Psoas muscle (tissue), 8 donors: ENCODE data around the gene TNS3. TPM values are rescaled to one million over a fixed set of nuclear protein-coding genes. Genes with fewer than 3 reads are reported as not detected.

Source experiments
- ATAC-seq, 4 donors: fragments of 200-7000 bp; cut with Tn5 transposase; one replicate each; pipeline ENCODE4 v1.9.1; 2020; ENCODE audit warnings: moderate library complexity in 3 of 4, mild to moderate bottlenecking in 2 of 4
- DNase-seq, 2 donors: peaks; one replicate each; pipeline ENCODE4 v3.0.0-alpha.2; 2020
- H3K27ac ChIP-seq: fragments of 200-600 bp; one replicate; pipeline ENCODE4 v1.8.0; 2022
- H3K27me3 ChIP-seq, 3 donors: fragments of 200-600 bp in 1 of 3; one replicate each; pipeline versions ENCODE4 v1.6.1 to v1.8.0; 2013 to 2022; ENCODE audit warnings: low read length in 2 of 3, mild to moderate bottlenecking in 2 of 3, moderate library complexity in 1 of 3; ENCODE audit not compliant: insufficient read depth in 3 of 3
- H3K36me3 ChIP-seq, 2 donors: fragments of 200-600 bp in 1 of 2; one replicate each; pipeline versions ENCODE4 v1.6.1 to v1.8.0; 2013 to 2022; ENCODE audit warnings: low read depth in 1 of 2, mild to moderate bottlenecking in 1 of 2, moderate library complexity in 1 of 2; ENCODE audit not compliant: insufficient read depth in 1 of 2
- H3K4me1 ChIP-seq: fragments of 200-600 bp; one replicate; pipeline ENCODE4 v1.8.0; 2022
- H3K4me3 ChIP-seq: fragments of 200-600 bp; one replicate; pipeline ENCODE4 v1.8.0; 2022; ENCODE audit warnings: mild to moderate bottlenecking
- H3K9me3 ChIP-seq: fragments of 200-600 bp; one replicate; pipeline ENCODE4 v1.8.0; 2022
- WGBS, 3 donors: extraction: QIAGEN DNeasy Blood & Tissue Kit; methylation state at CpG; one replicate each; pipeline versions ENCODE4 v1.1.6 to v1.1.7; 2013; 5-methylcytosine and 5-hydroxymethylcytosine counted together
- intact Hi-C, 2 donors: fragments of 100-400 bp; cut with DNase I; formaldehyde crosslinking; loops; one replicate each; pipeline versions ENCODE4 v1.11.0 to v1.14.2; 2022
- polyA plus RNA-seq, 3 donors: library from polyadenylated mRNA; stranded (reverse); fragments of 200-250 nt; gene quantifications; one replicate each; pipeline ENCODE4 v1.2.3, GENCODE V29; 2013
- total RNA-seq, 4 donors: library from RNA; stranded (reverse); fragmentation: NEBNext Ultra II Directional in 2 of 4; extraction: Animal tissue kit (Norgen Biotek cat#: 25700) in 2 of 4; gene quantifications; one replicate each; pipeline versions ENCODE4 v1.2.1 to v1.2.4, GENCODE V29; 2021 to 2023
- TF ChIP-seq, protein P1 (sequence below): fragments of 200-600 bp; IDR thresholded peaks from one replicate; pipeline ENCODE4 v1.8.0; 2022; ENCODE audit warnings: antibody characterized with exemption
- donor health status: healthy with polysubstance abuse.
- donor health status: DM: no; HTN: no; CAD: no; lungs with moderate emphysema.
- donor health status: Bipolar disorder and iron deficiency.
- donor health status: healthy.
- donor health status: DM: yes; HTN: yes; CAD: no.
- donor health status: DM: no; HTN: no; CAD: no.
- donor health status: DM: no; HTN: no; CAD: no.
- donor health status: DM: yes; HTN: yes; CAD: no.

Gene TNS3
- total and polyA plus RNA-seq, 7 donors = 11.5 to 75.3 (median 35.0) TPM

DNA sequence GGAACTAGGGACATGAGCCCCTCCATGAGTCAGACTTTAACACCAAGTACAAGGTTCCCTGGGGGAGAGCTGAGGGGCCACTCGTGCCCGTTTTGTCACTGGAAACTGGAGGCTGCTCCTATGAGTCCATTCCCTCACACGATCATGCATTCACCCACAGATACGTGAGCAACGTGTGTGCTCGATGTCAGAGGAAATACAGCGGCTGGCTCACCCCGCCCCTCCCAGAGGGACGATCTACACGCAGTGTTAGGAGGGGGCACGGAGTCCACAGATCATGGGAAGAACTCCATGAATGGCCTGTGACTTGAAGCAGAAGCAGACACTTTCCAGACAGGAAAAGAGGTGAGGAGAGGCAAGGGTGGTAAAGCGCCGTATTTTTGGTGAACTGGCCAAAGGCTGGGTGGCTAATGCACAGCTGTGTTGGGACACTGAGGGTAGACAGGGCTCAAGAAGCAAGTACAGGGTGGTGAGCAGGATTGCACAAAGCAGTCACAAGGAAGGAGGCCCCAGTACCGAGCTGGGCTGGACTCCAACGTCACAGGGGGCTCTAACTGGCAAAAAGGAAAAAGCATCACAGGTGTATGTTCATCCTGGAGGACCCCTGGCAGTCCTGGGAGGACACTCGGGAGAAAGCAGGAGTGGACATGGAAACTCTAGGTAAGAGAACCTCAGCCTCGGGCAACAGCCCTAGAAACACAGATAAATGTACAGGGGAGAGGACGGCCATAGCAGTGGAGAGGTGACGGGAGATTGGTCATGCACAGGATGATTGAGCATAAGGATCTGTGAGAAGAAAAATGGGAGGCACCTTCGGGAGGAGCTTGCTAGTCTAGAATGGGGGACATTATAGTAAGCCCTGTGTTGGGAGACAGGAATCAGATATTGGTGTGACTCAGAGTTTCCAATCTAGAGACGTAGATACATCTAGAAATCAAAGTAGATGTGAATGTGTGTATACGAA, 41.2 kb downstream of the TNS3 start:
- intact Hi-C loops = loop anchor here in 1 of 2 donors (5.0 kb wide), 1 partner anchor 48 kb away; no protein-coding TSS in a partner anchor
- 76 to 84% (median 80%) methylated on average over 22 of the region's 22 CpGs for WGBS, 3 donors
- Histone ChIP-seq H3K27me3 (peaks cover 0 to 1% (median 0%) of the 10 kb centered on the region in 3 donors), H3K27ac (no peak overlapping the region), H3K36me3 (no peaks in the 10 kb centered on the region), H3K4me1 (no peaks in the 10 kb centered on the region), H3K9me3 (no peaks in the 10 kb centered on the region), H3K4me3 (no peak overlapping the region)
- TF ChIP-seq, protein P1, sequence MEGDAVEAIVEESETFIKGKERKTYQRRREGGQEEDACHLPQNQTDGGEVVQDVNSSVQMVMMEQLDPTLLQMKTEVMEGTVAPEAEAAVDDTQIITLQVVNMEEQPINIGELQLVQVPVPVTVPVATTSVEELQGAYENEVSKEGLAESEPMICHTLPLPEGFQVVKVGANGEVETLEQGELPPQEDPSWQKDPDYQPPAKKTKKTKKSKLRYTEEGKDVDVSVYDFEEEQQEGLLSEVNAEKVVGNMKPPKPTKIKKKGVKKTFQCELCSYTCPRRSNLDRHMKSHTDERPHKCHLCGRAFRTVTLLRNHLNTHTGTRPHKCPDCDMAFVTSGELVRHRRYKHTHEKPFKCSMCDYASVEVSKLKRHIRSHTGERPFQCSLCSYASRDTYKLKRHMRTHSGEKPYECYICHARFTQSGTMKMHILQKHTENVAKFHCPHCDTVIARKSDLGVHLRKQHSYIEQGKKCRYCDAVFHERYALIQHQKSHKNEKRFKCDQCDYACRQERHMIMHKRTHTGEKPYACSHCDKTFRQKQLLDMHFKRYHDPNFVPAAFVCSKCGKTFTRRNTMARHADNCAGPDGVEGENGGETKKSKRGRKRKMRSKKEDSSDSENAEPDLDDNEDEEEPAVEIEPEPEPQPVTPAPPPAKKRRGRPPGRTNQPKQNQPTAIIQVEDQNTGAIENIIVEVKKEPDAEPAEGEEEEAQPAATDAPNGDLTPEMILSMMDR = no peak
- ATAC-seq (no peak), DNase-seq (no peak)

- peaks cover 0 to 1% (median 0%) of the 10 kb centered on the region in 3 donors for H3K27me3 ChIP-seq
- H3K36me3 ChIP-seq = no peaks in the 10 kb centered on the region
- intact Hi-C loops = loop anchor here in 1 of 2 donors (5.0 kb wide), 1 partner anchor 48 kb away; no protein-coding TSS in a partner anchor
- WGBS, 3 donors = 87 to 95% (median 95%) methylated on average over 4 of the region's 4 CpGs
- H3K9me3 ChIP-seq = no peaks in the 10 kb centered on the region
- H3K4me3 ChIP-seq = no peak overlapping the region
- peaks cover 5% of the 10 kb centered on the region for H3K4me1 ChIP-seq
- no peak overlapping the region for H3K27ac ChIP-seq
- TF ChIP-seq, protein P1 = no peak
- no peak for DNase-seq
- ATAC-seq = no peak
Measured at GRCh38 chr7:47540053-47540386, 41.9 kb downstream of the TNS3 start.

GRCh38 chr7:47539398-47540052, 42.4 kb downstream of the TNS3 start:
- H3K4me3 ChIP-seq = no peak overlapping the region
- H3K4me1 ChIP-seq = peaks cover 6% of the 10 kb centered on the region
- H3K36me3 ChIP-seq = no peaks in the 10 kb centered on the region
- intact Hi-C loops = loop anchor here in 1 of 2 donors (5.0 kb wide), 1 partner anchor 47 kb away; no protein-coding TSS in a partner anchor
- no peaks in the 10 kb centered on the region for H3K9me3 ChIP-seq
- DNase-seq = no peak
- H3K27me3 ChIP-seq = peaks cover 0 to 1% (median 0%) of the 10 kb centered on the region in 3 donors
- ATAC-seq = no peak
- TF ChIP-seq, protein P1 = no peak
- no peak overlapping the region for H3K27ac ChIP-seq
- WGBS, 3 donors = 91 to 97% (median 96%) methylated on average over 9 of the region's 9 CpGs

- TF ChIP-seq, protein P1 = no peak
- Histone ChIP-seq H3K27me3 (peaks cover 0 to 1% (median 0%) of the 10 kb centered on the region in 3 donors), H3K36me3 (no peaks in the 10 kb centered on the region), H3K9me3 (no peaks in the 10 kb centered on the region), H3K27ac (no peak overlapping the region), H3K4me1 (peaks cover 6% of the 10 kb centered on the region), H3K4me3 (no peak overlapping the region)
- WGBS, 3 donors = 95 to 97% (median 97%) methylated on average over 5 of the region's 5 CpGs
- intact Hi-C loops = no loop called here
- DNase-seq (no peak), ATAC-seq (no peak)
Measured at GRCh38 chr7:47538846-47539311, 43.0 kb downstream of the TNS3 start.
